ENCODE results near the gene DNAJC1. TPM values are rescaled to one million over a fixed set of nuclear protein-coding genes. Genes with fewer than 3 reads are reported as not detected.

Gene DNAJC1
- polyA plus RNA-seq, 1 donor (not counting 4 experiments of a cell fraction or from before 2014, with no cell fraction given) = 24.8 TPM

DNA sequence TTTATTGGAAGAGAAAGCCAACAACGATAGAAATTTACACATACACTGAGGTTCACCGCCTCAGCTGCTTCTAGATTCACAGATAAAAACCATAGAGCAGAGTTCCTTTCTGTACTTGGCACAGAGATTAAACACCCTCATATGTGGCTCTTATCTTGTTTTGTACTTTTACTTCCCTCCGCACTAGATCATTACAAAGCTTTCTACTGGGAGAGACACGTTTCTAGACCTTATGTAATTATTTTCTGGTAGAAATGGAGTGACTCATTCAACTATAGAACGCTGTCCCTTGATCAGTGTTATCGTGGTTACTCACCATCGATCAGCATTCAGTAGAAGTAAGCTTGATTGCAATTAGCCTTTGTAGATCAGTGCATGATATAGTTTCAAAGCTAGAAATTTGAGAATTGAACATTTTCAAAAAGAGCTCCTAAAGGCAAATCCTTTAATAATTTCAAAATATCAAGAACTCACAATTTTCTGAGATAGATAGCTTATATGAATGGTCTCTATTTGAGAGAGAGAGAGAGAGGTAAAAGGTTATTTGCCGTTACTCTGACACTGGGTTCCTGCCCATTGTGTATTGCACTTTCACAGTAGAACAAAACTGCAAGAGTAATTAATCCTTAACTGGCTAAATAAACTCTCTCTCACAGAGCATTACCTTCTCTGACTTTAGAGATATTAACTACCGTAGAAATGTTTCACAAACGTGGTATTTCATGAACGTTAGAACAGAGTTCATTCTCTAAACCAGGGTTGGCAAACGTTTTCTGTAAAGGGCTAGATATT lies 26.1 kb upstream of the DNAJC1 start:
- no peaks in the 10 kb centered on the region for H3K79me2 ChIP-seq (ENCODE audit: control insufficient read depth, insufficient read depth, low read length)
- FAIRE-seq (no peak), DNase-seq (ENCODE audit: low read depth, low spot score) (no peak)
- H3K4me2 ChIP-seq (ENCODE audit: control insufficient read depth, extremely low read depth, insufficient read depth, low read depth, low read length) = no peak overlapping the region
- no peak overlapping the region for H3K4me3 ChIP-seq (ENCODE audit: control insufficient read depth in 2 of 3, extremely low read depth in 1 of 3, insufficient read depth in 2 of 3, low read depth in 1 of 3, low read length in 3 of 3)
- no peak for TF ChIP-seq EZH2 (IDR thresholded peaks at IDR 0.05; ENCODE audit: low read length)
- TF ChIP-seq, protein P1, sequence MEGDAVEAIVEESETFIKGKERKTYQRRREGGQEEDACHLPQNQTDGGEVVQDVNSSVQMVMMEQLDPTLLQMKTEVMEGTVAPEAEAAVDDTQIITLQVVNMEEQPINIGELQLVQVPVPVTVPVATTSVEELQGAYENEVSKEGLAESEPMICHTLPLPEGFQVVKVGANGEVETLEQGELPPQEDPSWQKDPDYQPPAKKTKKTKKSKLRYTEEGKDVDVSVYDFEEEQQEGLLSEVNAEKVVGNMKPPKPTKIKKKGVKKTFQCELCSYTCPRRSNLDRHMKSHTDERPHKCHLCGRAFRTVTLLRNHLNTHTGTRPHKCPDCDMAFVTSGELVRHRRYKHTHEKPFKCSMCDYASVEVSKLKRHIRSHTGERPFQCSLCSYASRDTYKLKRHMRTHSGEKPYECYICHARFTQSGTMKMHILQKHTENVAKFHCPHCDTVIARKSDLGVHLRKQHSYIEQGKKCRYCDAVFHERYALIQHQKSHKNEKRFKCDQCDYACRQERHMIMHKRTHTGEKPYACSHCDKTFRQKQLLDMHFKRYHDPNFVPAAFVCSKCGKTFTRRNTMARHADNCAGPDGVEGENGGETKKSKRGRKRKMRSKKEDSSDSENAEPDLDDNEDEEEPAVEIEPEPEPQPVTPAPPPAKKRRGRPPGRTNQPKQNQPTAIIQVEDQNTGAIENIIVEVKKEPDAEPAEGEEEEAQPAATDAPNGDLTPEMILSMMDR (optimal IDR thresholded peaks at IDR 0.05 in 1 of 3, IDR thresholded peaks at IDR 0.05 in 1 of 3, conservative IDR thresholded peaks at IDR 0.05 in 1 of 3; ENCODE audit: extremely low read depth in 1 of 3, insufficient read depth in 2 of 3, low read length in 3 of 3) = no peak
- no peak overlapping the region for H2AFZ ChIP-seq (ENCODE audit: control insufficient read depth, low read length)
- H3K36me3 ChIP-seq (ENCODE audit: control insufficient read depth in 2 of 2, extremely low read depth in 1 of 2, insufficient read depth in 2 of 2, low read length in 2 of 2) = no peaks in the 10 kb centered on the region
- dilution Hi-C loops (cut with MboI; ENCODE audit: extremely low pct_ligation_motif_present, low sequenced_read_pairs) = no loop called here
- H3K9ac ChIP-seq (ENCODE audit: control insufficient read depth, extremely low read depth, insufficient read depth, low read length) = no peak overlapping the region
- no peaks in the 10 kb centered on the region for H3K9me3 ChIP-seq (ENCODE audit: control insufficient read depth, low read depth, low read length)
- H3K27me3 ChIP-seq (ENCODE audit: control insufficient read depth, extremely low read depth, insufficient read depth, low read length) = no peaks in the 10 kb centered on the region
- no peak overlapping the region for H3K27ac ChIP-seq (ENCODE audit: control insufficient read depth, insufficient read depth, low read length)
- no peaks in the 10 kb centered on the region for H3K4me1 ChIP-seq (ENCODE audit: control insufficient read depth, extremely low read depth, insufficient read depth, low read length)
- H4K20me1 ChIP-seq (ENCODE audit: control insufficient read depth, extremely low read depth, insufficient read depth, low read length) = no peaks in the 10 kb centered on the region
- H3K9me1 ChIP-seq (ENCODE audit: control insufficient read depth, extremely low read depth, insufficient read depth, low read length) = no peaks in the 10 kb centered on the region

DNA sequence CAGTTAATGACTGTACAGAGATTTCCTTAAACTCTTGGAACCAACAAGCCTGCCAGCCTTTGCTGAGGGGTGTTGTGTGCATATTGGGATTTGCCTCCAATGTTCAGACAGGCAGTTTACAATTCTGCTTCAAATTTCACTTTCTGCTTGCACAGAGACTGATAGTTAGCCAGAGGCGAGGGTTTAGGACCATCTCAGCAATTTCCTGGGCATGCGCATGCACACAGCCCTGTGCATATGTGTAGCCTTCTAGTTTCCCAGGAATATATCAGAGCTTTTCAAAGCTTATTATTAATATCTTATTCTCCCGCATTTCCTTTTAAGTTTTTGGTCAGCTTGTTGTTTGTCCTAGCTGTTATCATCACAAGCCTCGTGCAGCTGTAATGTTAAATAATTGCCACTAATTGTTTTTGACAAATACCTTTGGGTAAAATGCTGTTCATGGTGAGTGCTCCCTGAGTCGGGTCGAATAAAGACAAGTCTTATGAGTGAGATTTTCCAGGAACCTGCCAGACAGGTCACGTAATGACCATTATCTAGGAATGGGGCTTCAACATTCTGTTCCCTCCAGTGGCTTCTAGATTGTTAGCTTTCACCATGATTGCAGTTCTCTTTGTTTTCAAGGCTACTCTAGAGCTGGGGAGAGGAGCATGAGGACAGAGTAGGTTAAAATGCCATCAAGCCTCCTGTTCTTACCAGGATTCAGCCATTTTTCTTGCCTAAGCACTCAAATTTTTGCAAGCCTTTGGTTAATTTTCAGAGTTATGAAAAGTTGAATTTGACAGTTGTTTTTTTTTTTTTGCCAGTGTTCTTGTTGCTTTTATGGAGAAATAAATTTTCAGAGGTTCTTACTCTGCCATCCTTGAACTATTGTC lies 24.1 kb upstream of the DNAJC1 start:
- H3K4me3 ChIP-seq (ENCODE audit: control insufficient read depth in 2 of 3, extremely low read depth in 1 of 3, insufficient read depth in 2 of 3, low read depth in 1 of 3, low read length in 3 of 3) = no peak overlapping the region
- H3K36me3 ChIP-seq (ENCODE audit: control insufficient read depth in 2 of 2, extremely low read depth in 1 of 2, insufficient read depth in 2 of 2, low read length in 2 of 2) = no peaks in the 10 kb centered on the region
- H3K79me2 ChIP-seq (ENCODE audit: control insufficient read depth, insufficient read depth, low read length) = no peaks in the 10 kb centered on the region
- H4K20me1 ChIP-seq (ENCODE audit: control insufficient read depth, extremely low read depth, insufficient read depth, low read length) = no peaks in the 10 kb centered on the region
- TF ChIP-seq EZH2 (IDR thresholded peaks at IDR 0.05; ENCODE audit: low read length) = no peak
- TF ChIP-seq, protein P1 (optimal IDR thresholded peaks at IDR 0.05 in 1 of 3, IDR thresholded peaks at IDR 0.05 in 1 of 3, conservative IDR thresholded peaks at IDR 0.05 in 1 of 3; ENCODE audit: extremely low read depth in 1 of 3, insufficient read depth in 2 of 3, low read length in 3 of 3) = no peak
- no peak for DNase-seq (ENCODE audit: low read depth, low spot score)
- no peak overlapping the region for H3K4me2 ChIP-seq (ENCODE audit: control insufficient read depth, extremely low read depth, insufficient read depth, low read depth, low read length)
- H3K27ac ChIP-seq (ENCODE audit: control insufficient read depth, insufficient read depth, low read length) = no peak overlapping the region
- dilution Hi-C loops (cut with MboI; ENCODE audit: extremely low pct_ligation_motif_present, low sequenced_read_pairs) = no loop called here
- H3K9me1 ChIP-seq (ENCODE audit: control insufficient read depth, extremely low read depth, insufficient read depth, low read length) = no peaks in the 10 kb centered on the region
- no peak overlapping the region for H3K9ac ChIP-seq (ENCODE audit: control insufficient read depth, extremely low read depth, insufficient read depth, low read length)
- no peak overlapping the region for H2AFZ ChIP-seq (ENCODE audit: control insufficient read depth, low read length)
- H3K4me1 ChIP-seq (ENCODE audit: control insufficient read depth, extremely low read depth, insufficient read depth, low read length) = no peaks in the 10 kb centered on the region
- H3K27me3 ChIP-seq (ENCODE audit: control insufficient read depth, extremely low read depth, insufficient read depth, low read length) = no peaks in the 10 kb centered on the region
- no peaks in the 10 kb centered on the region for H3K9me3 ChIP-seq (ENCODE audit: control insufficient read depth, low read depth, low read length)
- no peak for FAIRE-seq
